Lower leg skin (tissue), 4 donors: Measurements from ENCODE around the gene SLC16A6. TPM values are rescaled to one million over a fixed set of nuclear protein-coding genes. Genes with fewer than 3 reads are reported as not detected.
A peak's percentile ranks its signal among the peaks of the same experiment; 100 is the strongest.
"Not testable (repeated sequence)": the region's sequence is repeated elsewhere in the genome, so short reads cannot be mapped to it uniquely, and the experiment has no call there.

Source experiments
- DNase-seq, 2 donors: peaks; one replicate each; pipeline ENCODE4 v3.0.0-alpha.2; 2019; ENCODE audit warnings: low spot score in 2 of 2
- H3K4me3 ChIP-seq: fragments of 200-600 bp; sonication (generic); 2 replicates; pipeline ENCODE4 v1.5.1; 2017; ENCODE audit warnings: mild to moderate bottlenecking, low read depth; ENCODE audit not compliant: poor library complexity, severe bottlenecking
- CTCF ChIP-seq, 3 donors: fragments of 450-650 bp; IDR thresholded peaks; one replicate each; pipeline ENCODE4 v1.5.1; 2016; ENCODE audit warnings: antibody characterized with exemption in 3 of 3, mild to moderate bottlenecking in 3 of 3, moderate library complexity in 2 of 3
- POLR2A ChIP-seq, 2 donors: fragments of 450-650 bp; IDR thresholded peaks; one replicate each; pipeline ENCODE4 v1.6.1; 2016 to 2017; ENCODE audit warnings: antibody characterized with exemption in 2 of 2, mild to moderate bottlenecking in 1 of 2, moderate library complexity in 1 of 2
- WGBS, 2 donors: methylation state at CpG; one replicate each; pipeline ENCODE4 v1.1.5; 2018; 5-methylcytosine and 5-hydroxymethylcytosine counted together
- intact Hi-C: fragments of 100-400 bp; cut with DNase I; formaldehyde crosslinking; loops from one replicate; pipeline ENCODE4 v1.15.0; 2023; ENCODE audit warnings: low total_unique reads
- total RNA-seq, 4 donors: library from RNA; depleted of rRNA; stranded (reverse); fragments of >200 nt; gene quantifications; one replicate each; pipeline ENCODE4 v1.1.0, GENCODE V29; 2016

SLC16A6 gene
- total RNA-seq, 4 donors from 2014 or later, result 2.7 to 10.3 (median 7.8) TPM

- H3K4me3 ChIP-seq, result no peak overlapping the region
- intact Hi-C loops, result loop anchor here (10.0 kb wide), 2 partner anchors 175 to 205 kb away; no protein-coding TSS in a partner anchor
- no peak for DNase-seq
- TF ChIP-seq CTCF (IDR thresholded peaks at IDR 0.05), result no peak
- TF ChIP-seq POLR2A (IDR thresholded peaks at IDR 0.05), result no peak
- WGBS, 2 donors, result 76 to 77% methylated on average over 9 of the region's 9 CpGs
Observed at GRCh38 chr17:68260051-68260762, 30.7 kb downstream of the SLC16A6 start.

GRCh38 chr17:68259648-68259951, 31.3 kb downstream of the SLC16A6 start:
- DNase-seq, intact Hi-C loops, H3K4me3 ChIP-seq: not testable (repeated sequence)
- 71 to 73% methylated on average over 3 of the region's 3 CpGs for WGBS, 2 donors

GRCh38 chr17:68258890-68259647, 31.9 kb downstream of the SLC16A6 start:
- WGBS, 2 donors, result 9 to 15% methylated on average over 18 to 31 of the region's 44 CpGs

GRCh38 chr17:68257934-68258333, 33.0 kb downstream of the SLC16A6 start:
- DNase-seq, result no peak
- no peak overlapping the region for H3K4me3 ChIP-seq
- TF ChIP-seq CTCF (IDR thresholded peaks at IDR 0.05), result no peak
- no peak for TF ChIP-seq POLR2A (IDR thresholded peaks at IDR 0.05)
- intact Hi-C loops, result no loop called here

More at GRCh38 chr17:68258890-68259647, 31.9 kb downstream of the SLC16A6 start:
- DNase-seq, result peak in 1 of 2 donors; percentile 39
- H3K4me3 ChIP-seq, intact Hi-C loops: not testable (repeated sequence)

- H3K4me3 ChIP-seq, DNase-seq, intact Hi-C loops: not testable (repeated sequence)
- 49 to 52% methylated on average over 5 of the region's 5 CpGs for WGBS, 2 donors
Observed at GRCh38 chr17:68256701-68257100, 34.2 kb downstream of the SLC16A6 start.

GRCh38 chr17:68255731-68256538, 35.0 kb downstream of the SLC16A6 start:
- WGBS, 2 donors, result 78 to 81% methylated on average over 5 of the region's 5 CpGs
- TF ChIP-seq CTCF (IDR thresholded peaks at IDR 0.05) (no peak), POLR2A (IDR thresholded peaks at IDR 0.05) (no peak)
- intact Hi-C loops, result no loop called here
- no peak for DNase-seq
- H3K4me3 ChIP-seq, result no peak overlapping the region

- DNase-seq, result no peak
- 81 to 88% methylated on average over 4 of the region's 4 CpGs for WGBS, 2 donors
- no peak overlapping the region for H3K4me3 ChIP-seq
- TF ChIP-seq POLR2A (IDR thresholded peaks at IDR 0.05), result no peak
- TF ChIP-seq CTCF (IDR thresholded peaks at IDR 0.05), result no peak
- intact Hi-C loops, result no loop called here
Observed at GRCh38 chr17:68255151-68255550, 35.8 kb downstream of the SLC16A6 start.

- WGBS, 2 donors, result 83 to 85% methylated on average over 7 of the region's 7 CpGs
- DNase-seq, H3K4me3 ChIP-seq, intact Hi-C loops: not testable (repeated sequence)
Observed at GRCh38 chr17:68253426-68253825, 37.5 kb downstream of the SLC16A6 start.
